Stimulated activated CD4-positive, alpha-beta T cell treated with anti-CD3 and anti-CD28 coated beads, Interleukin-12 subunit alpha, Interleukin-12 subunit beta, amount 100 ng/mL, for 4 hours (primary cell): Measurements from ENCODE around the gene TLCD3A.
"Not testable (repeated sequence)": the region's sequence is repeated elsewhere in the genome, so short reads cannot be mapped to it uniquely, and the experiment has no call there.

ENCODE experiments used
- DNase-seq: peaks from one replicate; pipeline ENCODE4 v3.0.0-alpha.2; 2020

The TLCD3A gene

GRCh38 chr17:789931-790873 lies 57.8 kb downstream of the TLCD3A start:
- not testable (repeated sequence) for DNase-seq

GRCh38 chr17:790874-791247 lies 58.5 kb downstream of the TLCD3A start:
- not testable (repeated sequence) for DNase-seq

- DNase-seq = no peak
Observed at GRCh38 chr17:791829-792228, 59.4 kb downstream of the TLCD3A start.

GRCh38 chr17:792277-792676 lies 59.9 kb downstream of the TLCD3A start:
- DNase-seq = no peak
